ENCODE measurements around the gene CDR2L.

Gene CDR2L

GRCh38 chr17:74986206-74986576 is 1.2 kb upstream of the CDR2L start:
- no peak for TF ChIP-seq CTCF (IDR thresholded peaks at IDR 0.05; ENCODE audit: low read depth, low read length)

GRCh38 chr17:74987909-74988711 is 678 bp downstream of the CDR2L start:
- peak; percentile 59 for TF ChIP-seq CTCF (IDR thresholded peaks at IDR 0.05; ENCODE audit: low read depth, low read length)
- peak; percentile 66 for DNase-seq (ENCODE audit: extremely low read depth, low read depth)

More at GRCh38 chr17:74986206-74986576, 1.2 kb upstream of the CDR2L start:
- DNase-seq (ENCODE audit: extremely low read depth, low read depth) = no peak

GRCh38 chr17:74990581-74991105 is 3.2 kb downstream of the CDR2L start:
- no peak for DNase-seq (ENCODE audit: extremely low read depth, low read depth)
- TF ChIP-seq CTCF (IDR thresholded peaks at IDR 0.05; ENCODE audit: low read depth, low read length) = no peak

GRCh38 chr17:74992223-74992622 is 4.8 kb downstream of the CDR2L start:
- DNase-seq (ENCODE audit: extremely low read depth, low read depth) = no peak
- TF ChIP-seq CTCF (IDR thresholded peaks at IDR 0.05; ENCODE audit: low read depth, low read length) = no peak

GRCh38 chr17:74994440-74994839 is 7.0 kb downstream of the CDR2L start:
- TF ChIP-seq CTCF (IDR thresholded peaks at IDR 0.05; ENCODE audit: low read depth, low read length) = no peak
- DNase-seq (ENCODE audit: extremely low read depth, low read depth) = no peak

GRCh38 chr17:74995847-74996246 is 8.4 kb downstream of the CDR2L start:
- no peak for DNase-seq (ENCODE audit: extremely low read depth, low read depth)
- TF ChIP-seq CTCF (IDR thresholded peaks at IDR 0.05; ENCODE audit: low read depth, low read length) = no peak

DNA sequence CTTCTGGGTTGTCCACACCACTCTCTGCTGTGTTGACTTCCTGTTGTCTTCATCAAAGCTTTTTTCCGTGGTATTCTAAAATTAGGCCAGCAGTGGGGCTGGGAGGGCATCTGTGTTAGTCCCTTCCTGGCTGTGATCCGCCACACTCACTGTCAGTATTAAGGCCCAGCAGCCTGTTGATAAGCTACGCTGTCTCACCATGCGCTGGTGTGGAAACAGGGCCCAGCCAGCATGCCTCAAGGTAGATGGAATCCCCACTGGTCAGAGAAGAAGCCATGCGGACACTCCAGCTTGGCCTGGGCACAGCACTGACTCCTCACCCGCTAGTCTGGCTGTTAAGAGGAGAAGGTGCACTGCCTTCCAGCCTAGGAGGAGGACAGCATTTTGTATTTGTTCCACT is 11.4 kb downstream of the CDR2L start:
- no peak for TF ChIP-seq CTCF (IDR thresholded peaks at IDR 0.05; ENCODE audit: low read depth, low read length)
- DNase-seq (ENCODE audit: extremely low read depth, low read depth) = no peak
